Measurements from ENCODE around the gene BAZ1A.

The BAZ1A gene, protein sequence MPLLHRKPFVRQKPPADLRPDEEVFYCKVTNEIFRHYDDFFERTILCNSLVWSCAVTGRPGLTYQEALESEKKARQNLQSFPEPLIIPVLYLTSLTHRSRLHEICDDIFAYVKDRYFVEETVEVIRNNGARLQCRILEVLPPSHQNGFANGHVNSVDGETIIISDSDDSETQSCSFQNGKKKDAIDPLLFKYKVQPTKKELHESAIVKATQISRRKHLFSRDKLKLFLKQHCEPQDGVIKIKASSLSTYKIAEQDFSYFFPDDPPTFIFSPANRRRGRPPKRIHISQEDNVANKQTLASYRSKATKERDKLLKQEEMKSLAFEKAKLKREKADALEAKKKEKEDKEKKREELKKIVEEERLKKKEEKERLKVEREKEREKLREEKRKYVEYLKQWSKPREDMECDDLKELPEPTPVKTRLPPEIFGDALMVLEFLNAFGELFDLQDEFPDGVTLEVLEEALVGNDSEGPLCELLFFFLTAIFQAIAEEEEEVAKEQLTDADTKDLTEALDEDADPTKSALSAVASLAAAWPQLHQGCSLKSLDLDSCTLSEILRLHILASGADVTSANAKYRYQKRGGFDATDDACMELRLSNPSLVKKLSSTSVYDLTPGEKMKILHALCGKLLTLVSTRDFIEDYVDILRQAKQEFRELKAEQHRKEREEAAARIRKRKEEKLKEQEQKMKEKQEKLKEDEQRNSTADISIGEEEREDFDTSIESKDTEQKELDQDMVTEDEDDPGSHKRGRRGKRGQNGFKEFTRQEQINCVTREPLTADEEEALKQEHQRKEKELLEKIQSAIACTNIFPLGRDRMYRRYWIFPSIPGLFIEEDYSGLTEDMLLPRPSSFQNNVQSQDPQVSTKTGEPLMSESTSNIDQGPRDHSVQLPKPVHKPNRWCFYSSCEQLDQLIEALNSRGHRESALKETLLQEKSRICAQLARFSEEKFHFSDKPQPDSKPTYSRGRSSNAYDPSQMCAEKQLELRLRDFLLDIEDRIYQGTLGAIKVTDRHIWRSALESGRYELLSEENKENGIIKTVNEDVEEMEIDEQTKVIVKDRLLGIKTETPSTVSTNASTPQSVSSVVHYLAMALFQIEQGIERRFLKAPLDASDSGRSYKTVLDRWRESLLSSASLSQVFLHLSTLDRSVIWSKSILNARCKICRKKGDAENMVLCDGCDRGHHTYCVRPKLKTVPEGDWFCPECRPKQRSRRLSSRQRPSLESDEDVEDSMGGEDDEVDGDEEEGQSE (N-terminal part only)

DNA sequence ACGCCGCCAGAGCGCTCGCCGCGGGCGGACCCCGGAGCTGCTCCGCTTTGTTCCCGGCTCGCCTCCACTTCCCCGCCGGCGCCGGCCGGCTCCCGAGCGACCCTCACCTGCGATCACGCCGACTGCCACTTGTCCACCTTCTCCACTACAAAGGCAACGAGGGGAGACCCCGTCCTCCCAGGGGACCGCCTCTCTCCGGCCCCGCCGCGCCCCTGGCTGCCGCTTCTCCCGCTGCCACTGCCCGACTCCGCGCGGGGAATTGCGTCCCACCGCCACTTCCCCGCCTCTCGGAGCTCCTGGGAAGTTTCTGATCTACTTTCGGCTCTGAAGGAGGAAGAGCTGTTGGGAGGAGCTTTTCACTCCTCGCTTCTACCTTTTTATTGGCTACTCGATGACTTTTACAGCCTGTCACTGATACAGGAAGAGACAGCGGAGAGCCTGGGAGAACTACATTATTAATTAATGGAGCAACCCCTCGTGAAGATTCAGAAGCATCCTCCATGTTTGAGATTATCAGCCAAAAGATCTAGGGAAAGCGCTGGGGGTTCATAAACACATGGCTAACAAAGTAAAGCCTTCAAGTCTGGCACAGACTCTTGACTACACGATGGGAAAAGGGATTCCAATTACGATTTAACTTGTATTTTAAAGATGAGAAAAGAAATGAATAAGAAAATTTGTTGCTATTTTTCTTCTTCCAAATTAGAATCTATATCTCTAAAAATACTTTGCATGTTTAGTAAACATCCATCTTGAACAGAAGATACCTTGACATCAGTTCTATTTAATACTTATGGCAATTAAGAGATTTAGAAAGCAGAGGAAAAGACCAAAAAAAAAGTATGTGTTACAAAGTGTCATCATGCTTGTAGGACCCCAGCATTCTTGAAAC lies at the start of gene BAZ1A:
BAZ1A (minus strand) TSS at position 330 of the 892 bp plus-strand sequence. CDS start 756 bp downstream, outside the sequence.
- peak; percentile 86 for DNase-seq (ENCODE audit: low read depth)

DNA sequence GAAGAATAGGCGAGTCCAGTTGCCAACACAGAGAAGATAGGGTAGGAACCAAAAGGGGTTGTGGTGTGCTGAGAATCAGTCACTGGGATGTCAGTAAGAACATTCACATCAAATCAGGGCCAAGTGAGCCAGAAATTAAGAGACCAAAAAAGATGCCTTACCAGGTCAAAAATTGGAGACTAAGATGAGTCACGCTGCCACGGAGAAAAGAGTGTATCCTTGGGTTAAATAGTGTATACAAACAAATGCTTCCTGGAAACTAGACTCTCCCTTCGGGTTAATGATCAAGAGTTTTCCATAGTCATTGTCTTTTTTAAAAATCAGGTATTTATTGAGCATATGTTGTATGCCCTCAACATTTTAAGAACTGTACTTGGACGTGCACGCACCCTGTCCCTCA lies 45.2 kb upstream of the BAZ1A start:
- DNase-seq (ENCODE audit: low read depth), result no peak

DNA sequence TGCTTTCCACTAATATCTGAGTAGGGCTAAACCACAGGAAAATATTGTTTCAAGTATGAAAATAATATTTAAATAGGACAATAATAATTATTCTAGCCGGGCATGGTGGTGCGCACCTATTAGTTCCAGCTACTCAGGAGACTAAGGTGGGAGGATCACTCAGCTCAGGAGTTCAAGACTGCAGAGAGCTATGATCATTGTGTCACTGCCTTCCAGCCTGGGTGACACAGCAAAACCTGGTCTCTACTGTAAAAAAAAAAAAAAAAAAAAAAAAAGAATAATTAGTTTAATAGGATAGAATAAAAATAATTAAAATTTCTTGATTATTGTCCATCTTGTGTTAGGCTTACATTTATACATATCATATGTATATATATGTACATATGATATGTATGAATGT lies 38.5 kb upstream of the BAZ1A start:
- no peak for DNase-seq (ENCODE audit: low read depth)

DNA sequence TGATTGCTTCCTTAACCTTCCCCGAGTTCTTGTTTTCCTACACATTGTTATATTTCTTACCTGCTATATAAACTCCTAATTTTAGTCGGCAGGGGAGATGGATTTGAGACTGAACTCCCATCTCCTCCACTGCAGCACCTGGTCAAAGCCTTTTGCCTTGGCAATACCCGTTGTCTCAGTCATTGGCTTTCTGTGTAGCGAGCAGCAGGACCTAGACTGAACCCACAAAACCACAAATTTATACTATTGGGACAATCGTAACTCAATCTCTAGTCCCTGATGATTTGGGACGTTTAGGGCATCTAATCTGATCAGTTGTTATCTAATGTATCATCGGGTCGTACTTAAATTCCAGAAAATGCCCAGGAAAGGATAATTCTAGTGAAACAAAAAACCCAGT lies 37.8 kb upstream of the BAZ1A start:
- DNase-seq (ENCODE audit: low read depth), result no peak

DNA sequence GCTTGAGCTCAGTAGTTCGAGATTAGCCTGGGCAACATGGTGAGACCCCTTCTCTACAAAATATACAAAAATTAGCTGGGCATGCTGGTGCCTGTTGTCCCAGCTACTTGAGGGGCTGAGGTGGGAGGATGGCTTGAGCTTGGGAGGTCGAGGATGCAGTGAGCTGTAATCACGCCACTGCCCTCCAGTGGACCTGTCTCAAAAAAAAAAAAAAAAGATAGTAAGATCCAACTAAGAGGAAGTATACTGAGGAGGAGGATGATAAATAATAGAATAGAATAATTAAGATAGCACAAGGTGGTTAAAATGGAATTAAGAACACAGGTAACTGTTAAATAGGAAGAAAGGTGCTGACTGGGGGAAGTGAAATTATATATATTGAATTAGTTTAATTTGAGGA lies 37.0 kb upstream of the BAZ1A start:
- DNase-seq (ENCODE audit: low read depth), result no peak

DNA sequence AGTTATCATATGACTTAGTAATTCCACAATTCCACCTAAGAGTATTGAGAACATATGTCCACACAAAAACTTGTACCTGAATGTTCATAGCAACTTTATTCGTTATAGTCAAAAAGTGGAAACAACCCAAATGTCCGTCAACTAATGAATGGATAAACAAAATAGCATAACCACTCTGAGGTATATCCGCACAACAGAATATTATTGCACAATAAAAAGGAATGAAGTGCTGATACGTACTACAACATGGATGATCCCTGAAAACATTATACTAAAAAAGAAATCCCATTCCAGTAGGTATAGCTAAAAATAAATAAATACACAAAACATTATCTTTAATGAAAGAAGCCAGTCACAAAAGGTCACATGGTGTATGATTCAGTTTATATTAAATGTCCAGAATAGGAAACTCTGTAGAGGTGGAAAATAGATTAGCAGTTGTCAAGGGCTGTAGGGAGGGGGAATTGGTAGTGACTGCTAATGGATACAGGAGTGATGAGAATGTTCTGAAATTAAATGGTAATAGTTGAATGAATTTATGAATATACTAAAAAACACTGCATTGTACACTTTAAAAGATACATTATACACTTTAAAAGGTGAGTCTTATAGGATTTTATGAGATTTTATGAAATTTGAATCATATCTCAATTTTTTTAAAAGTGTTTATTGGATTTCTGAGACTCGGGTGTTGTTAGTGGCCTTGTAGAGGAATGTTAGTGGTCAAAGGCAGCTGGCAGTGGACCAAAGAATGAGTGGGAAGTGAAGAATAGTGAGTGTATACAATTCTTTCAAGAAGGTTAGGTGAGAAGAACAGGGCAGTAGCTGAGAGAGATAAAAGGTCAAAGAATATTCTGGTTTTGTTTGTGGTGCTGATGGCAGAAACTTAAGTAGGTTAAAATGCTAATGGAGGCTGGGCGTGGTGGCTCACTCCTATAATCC lies 36.3 kb upstream of the BAZ1A start:
- no peak for DNase-seq (ENCODE audit: low read depth)

DNA sequence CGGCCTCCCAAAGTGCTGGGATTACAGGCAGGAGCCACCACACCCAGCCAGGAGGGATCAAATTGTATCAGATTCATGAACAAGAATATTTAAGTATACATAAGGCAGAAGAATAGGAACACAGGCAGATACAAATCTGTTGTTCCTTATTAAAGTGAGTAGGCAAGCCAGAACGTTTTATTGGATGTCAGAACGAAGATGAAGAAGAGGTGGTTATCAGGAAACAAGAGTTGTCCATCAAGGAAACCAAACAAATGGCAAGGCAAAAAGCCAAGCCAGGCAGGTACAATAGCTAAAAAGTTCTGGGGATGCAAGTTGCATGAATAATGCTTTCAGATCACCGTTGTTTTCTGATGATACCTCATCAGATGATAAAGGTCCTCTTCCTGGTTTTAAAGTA lies 31.1 kb upstream of the BAZ1A start:
- no peak for DNase-seq (ENCODE audit: low read depth)

DNA sequence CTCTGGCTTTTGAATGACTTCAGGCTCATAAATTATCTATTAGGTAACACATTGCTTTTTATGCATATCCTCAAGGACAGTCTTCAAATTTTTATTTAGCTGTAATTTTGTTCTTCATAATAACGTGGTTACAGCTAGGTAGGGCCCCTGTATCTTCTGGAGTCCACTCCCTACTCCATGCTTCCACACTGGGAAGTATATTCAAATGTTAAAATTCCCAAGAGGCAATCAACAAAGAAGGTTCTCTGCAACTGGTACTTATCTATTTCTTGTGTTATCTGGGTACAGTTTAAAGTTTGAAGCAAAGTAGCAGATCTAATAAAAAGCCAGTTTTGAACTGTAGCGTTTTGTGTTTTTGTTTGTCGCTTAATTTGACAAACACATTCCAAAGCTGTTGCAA lies 20.1 kb upstream of the BAZ1A start:
- DNase-seq (ENCODE audit: low read depth), result no peak

DNA sequence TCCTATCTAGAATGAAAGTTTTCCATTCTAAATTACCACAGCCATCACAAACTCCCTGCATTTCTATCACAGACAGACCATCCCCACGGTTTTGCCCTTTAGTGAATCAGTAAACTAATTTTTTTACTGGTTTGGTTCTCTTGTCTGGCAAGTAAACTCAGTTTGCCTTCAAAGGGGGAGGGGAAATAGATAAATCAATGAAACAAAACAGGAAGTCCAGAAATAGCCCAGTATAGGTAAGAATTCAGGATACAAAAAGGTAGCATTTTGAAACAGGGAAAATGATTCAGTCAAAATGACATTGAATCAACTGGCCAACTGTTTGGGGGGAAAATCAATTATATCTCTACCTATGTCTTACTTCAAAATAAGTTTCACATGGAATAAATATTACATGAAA lies 15.8 kb upstream of the BAZ1A start:
- no peak for DNase-seq (ENCODE audit: low read depth)

DNA sequence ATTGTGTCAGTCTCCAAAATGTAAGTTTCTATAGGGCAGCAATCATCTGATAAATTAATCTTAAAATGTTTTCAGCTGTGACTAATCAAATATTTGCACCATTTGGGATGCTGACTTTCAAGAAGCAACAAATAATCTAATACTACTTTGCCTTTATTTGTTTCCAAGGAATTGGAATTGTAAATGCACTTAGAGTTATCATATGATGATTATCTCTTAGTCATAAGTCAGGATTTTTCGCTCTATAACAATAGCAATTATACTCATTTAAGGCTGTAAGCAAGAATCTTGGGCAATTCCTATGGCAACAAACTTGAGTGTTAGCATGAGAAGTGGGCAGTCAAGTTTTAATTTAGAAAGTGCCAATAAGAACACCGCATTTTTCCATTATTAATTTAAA lies 13.0 kb upstream of the BAZ1A start:
- DNase-seq (ENCODE audit: low read depth), result no peak

DNA sequence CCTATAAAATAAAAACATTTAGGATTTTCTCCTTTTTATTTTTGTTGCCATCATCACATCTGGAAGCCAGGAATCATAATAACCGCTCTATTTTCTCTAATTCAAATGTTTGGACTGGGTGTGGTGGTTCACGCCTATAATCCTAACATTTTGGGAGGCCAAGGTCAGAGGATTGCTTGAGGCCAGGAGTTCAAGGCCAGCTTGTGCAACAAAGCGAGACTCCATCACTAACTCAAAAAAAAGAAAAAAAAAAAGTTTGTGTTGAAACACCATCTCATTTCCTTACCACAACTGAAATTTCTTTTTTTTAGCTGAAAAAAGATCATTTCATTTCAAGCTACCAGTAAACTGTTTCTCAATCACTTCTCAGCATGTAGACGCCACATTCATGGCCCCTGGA lies 8.8 kb upstream of the BAZ1A start:
- DNase-seq (ENCODE audit: low read depth), result no peak

DNA sequence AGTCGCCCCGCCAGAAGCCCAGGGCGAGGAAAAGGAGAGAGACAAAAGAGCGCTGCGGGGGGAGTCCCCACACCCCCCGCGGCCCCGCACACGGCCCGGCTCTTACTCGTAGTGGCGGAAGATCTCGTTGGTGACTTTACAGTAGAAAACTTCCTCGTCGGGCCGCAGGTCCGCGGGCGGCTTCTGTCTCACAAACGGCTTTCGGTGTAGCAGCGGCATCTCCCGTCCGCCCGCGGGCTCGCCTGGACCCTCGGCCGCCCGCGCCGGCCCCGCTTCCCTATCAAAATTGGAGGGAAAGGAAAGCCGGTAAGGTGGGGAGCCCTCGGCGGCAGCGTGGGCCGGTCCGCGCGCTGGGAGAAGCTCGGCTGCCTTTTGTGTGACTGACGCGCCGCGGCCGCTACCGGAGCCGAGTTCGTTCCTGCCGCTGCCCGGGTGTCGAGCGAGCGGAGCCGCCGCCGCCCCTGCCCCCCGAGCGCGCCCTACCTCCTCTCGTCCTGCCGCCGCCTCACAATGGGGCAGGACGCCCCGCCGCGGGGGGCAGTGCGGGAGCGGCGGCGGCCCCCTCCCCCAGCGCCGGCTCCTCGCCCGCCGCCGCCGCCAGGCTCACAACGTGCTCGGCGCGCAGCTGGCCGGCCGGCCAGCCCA lies 652 bp downstream of the BAZ1A start:
- DNase-seq (ENCODE audit: low read depth), result no peak

DNA sequence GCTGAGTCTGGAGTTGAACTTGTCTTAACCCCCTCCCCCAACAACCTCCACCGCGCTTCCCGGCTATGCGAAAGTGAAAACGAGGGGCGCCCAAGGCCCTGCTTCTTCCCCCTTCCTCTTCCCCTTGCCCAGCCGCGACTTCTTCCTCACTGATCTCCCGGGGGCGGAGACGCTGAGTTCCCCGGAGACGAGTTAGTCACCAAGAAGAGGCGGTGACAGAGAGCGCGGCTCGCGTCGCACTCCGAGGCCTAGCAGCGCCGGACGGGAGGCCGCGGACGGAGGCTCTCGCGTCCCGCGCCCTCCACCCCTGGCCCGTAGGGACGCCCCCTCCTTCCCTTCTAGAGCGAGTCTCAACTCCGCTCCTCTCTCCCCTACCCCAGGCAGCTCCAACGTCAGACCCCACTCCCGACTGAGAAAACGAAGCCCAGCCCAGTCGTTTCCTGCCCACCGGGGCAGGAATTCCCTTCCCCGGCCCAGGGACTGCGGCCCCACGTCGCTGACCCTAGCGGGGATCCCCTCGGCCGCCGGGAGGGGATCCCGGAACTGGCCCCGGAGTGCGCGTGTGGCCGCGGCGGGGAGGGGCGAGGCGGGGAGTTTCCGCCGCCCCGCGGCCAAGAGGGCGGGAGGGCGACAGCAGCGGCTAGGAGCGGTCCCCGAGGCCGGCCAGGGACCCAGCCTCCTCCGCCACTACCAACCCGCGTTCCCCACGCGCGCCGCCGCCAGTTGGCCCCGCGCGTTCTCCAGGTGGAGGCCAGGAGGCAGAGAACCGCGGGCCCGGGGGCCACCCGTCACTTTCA lies 1.4 kb downstream of the BAZ1A start:
- DNase-seq (ENCODE audit: low read depth), result no peak

DNA sequence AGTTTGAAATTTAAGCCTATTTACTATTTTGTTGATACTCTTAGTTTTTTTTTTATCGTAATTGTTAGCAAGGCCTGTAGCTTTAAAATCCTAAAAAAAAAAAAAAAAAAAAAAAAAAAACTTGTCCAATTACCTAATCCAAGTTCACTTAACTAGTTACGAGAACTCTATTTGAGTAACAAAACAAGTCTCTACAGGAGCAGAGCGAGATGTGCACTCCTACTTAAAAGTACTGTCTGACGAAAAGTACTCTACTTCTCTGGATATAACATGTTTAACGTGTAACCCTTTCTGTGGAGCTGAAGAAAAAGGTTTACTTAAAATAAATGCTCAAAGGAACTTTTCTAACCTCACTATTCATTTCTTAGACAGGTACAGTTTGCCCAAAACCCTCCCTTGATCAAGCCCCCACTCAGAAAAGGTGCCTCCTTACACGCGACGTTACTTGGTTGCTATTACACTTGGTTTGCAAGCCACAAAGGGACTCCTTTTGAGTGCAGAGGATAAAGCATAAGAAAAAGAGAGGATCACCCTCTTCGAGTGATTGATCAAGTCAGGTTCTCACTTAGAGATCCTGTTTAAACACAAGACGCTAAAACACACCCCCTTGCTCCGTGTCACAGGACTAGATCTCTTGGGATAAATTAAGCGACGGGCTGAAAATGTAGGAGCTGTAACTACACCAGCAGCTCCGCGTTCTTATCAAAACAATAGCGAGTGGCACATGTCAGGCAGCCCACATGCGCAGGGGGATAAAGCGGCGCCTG lies 2.2 kb downstream of the BAZ1A start:
- DNase-seq (ENCODE audit: low read depth), result no peak

DNA sequence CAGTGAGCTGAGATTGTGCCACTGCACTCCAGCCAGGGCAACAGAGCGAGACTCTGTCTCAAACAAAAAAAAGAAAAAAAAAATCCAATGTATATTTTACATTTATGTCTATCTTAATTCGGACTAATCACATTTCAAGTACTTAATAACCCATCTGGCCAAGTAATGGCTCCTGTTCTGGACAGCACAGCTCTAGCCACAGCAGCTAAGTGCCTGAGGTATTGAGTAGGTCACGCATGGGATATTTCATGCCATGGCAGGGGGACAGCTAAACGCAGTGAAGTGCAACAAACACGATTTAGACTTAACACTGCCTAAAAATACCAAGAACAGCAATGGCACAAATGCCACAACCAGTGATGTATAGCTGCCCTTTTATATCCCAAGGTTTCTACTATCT lies 8.0 kb downstream of the BAZ1A start:
- no peak for DNase-seq (ENCODE audit: low read depth)

DNA sequence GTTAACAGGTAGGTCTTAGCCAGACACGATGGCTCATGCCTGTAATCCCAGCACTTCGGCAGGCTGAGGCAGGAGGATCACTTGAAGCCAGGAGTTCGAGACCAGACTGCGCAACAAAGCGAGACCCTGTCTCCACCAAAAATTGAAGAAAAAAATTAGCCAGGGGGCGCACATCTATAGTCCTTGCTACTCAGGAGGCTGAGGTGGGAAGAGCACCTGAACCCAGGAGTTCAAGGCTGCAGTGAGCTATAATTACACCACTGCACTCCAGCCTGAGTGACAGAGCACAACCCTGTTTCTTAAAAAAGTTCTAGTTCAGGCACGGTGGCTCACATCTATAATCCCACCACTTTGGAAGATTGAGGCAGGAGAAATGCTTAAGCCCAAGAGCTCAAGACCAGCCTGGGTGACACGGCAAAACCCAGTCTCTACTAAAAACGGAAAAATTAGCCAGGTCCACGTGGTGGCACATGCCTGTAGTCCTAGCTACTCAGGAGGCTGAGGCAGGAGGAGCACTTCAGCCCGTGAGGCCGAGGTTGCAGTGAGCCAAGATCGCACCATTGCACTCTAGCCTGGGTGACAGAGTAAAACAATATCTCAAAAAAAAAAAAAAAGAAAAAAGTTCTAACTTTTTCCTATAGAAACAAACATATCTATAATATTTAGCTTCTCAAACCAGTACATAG lies 9.1 kb downstream of the BAZ1A start:
- DNase-seq (ENCODE audit: low read depth), result no peak

DNA sequence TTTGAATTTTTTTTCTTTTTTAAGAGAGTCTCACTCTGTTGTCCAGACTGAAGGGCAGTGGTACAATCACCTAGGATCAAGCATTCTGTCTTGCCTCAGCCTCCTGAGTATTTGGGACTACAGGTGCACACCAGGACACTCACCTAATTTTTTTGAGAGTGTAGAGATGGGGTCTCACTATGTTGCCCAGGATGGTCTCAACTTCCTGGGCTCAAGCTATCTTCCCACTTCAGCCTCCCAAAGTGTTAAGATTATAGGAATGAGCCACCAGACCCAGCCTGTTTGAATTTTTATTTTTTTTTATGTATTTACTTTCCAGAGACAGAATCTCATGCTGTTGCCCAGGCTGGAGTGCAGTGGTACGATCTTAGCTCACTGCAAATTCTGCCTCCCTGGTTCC lies 11.3 kb downstream of the BAZ1A start:
- no peak for DNase-seq (ENCODE audit: low read depth)

DNA sequence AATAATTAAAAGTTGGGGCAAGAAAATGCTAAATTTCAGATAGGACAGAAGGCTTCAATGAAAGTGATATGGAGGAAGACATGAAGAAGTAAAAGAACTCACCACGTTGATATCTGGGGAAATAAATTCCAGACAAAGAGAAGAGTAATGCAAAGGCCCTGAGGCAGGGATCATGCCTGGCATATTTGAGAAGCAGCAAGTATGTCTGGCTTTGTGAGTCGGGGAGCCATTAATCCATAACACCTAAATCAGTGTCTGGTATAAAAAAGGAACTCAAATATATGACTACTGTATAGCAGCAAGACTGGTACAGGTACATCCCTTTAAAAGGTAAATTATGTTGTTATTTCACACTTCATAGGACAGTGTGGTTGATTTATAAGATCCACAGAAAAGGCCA lies 16.4 kb downstream of the BAZ1A start:
- DNase-seq (ENCODE audit: low read depth), result no peak
